IMR-90 (cell line): Measurements from ENCODE around the gene MEF2B. TPM values are rescaled to one million over a fixed set of nuclear protein-coding genes. Genes with fewer than 3 reads are reported as not detected.
A peak's percentile ranks its signal among the peaks of the same experiment; 100 is the strongest.

ENCODE experiments used
- ATAC-seq: fragments of 200-7000 bp; cut with Tn5 transposase; 2 replicates; pipeline ENCODE4 v1.9.1; 2020; ENCODE audit warnings: low read depth, mild to moderate bottlenecking, moderate library complexity
- BruUV-seq: library from RNA; stranded (reverse); fragments of 400-500 nt; replicated peaks from 2 replicates; lab custom pipeline; 2021; lab: Mats Ljungman, UMichigan
- CTCF ChIA-PET: fragments of 300-600 bp; formaldehyde crosslinking; extraction: SDS; loops from one replicate; lab custom pipeline; 2021; ENCODE audit warnings: antibody characterized with exemption; lab: Yijun Ruan, JAX
- POLR2A ChIA-PET: fragments of 300-600 bp; sonication (Branson Sonifier 250); formaldehyde crosslinking; loops from one replicate; lab custom pipeline; 2022; ENCODE audit warnings: antibody characterized with exemption; ENCODE audit not compliant: unreplicated experiment; lab: Charles Lee
- DNase-seq: peaks from one replicate; pipeline ENCODE4 v3.0.0; 2013
- H2AFZ ChIP-seq: replicated peaks from 2 replicates; pipeline ENCODE3; 2013; ENCODE audit warnings: low read length, mild to moderate bottlenecking; ENCODE audit not compliant: poor library complexity
- H2AK5ac ChIP-seq: 2 replicates; pipeline ENCODE4 v1.6.1; 2013; ENCODE audit warnings: low read depth, low read length, inconsistent platforms
- H2AK9ac ChIP-seq: replicated peaks from 2 replicates; pipeline ENCODE3; 2013; ENCODE audit warnings: mild to moderate bottlenecking, low read depth, low read length, moderate library complexity; ENCODE audit not compliant: poor library complexity
- H2BK120ac ChIP-seq: 2 replicates; pipeline ENCODE4 v1.6.1; 2013; ENCODE audit warnings: low read depth, low read length, inconsistent platforms
- H2BK15ac ChIP-seq: 3 replicates; pipeline ENCODE4 v1.6.1; 2013; ENCODE audit warnings: low read depth, low read length, inconsistent platforms
- H2BK20ac ChIP-seq: 2 replicates; pipeline ENCODE4 v1.6.1; 2013; ENCODE audit warnings: low read depth, mild to moderate bottlenecking, inconsistent platforms, low read length, moderate library complexity
- H2BK5ac ChIP-seq: 2 replicates; pipeline ENCODE4 v1.6.1; 2013; ENCODE audit warnings: mild to moderate bottlenecking, low read depth, low read length, inconsistent platforms; ENCODE audit not compliant: poor library complexity, severe bottlenecking
- H3K14ac ChIP-seq: replicated peaks from 2 replicates; pipeline ENCODE4 v1.6.1; 2013; ENCODE audit warnings: low read depth, low read length, inconsistent platforms
- H3K18ac ChIP-seq: 2 replicates; pipeline ENCODE4 v1.6.1; 2013; ENCODE audit warnings: low read depth, low read length, control low read depth
- H3K23ac ChIP-seq: 2 replicates; pipeline ENCODE4 v1.6.1; 2013; ENCODE audit warnings: low read depth, low read length, inconsistent platforms
- H3K27ac ChIP-seq: 2 replicates; pipeline ENCODE4 v1.5.1; 2013; ENCODE audit warnings: mild to moderate bottlenecking, control low read depth, low read length; ENCODE audit not compliant: insufficient read depth
- H3K27me3 ChIP-seq: 2 replicates; pipeline ENCODE4 v1.6.1; 2013; ENCODE audit warnings: low read length; ENCODE audit not compliant: control insufficient read depth, insufficient read depth
- H3K36me3 ChIP-seq: 2 replicates; pipeline ENCODE4 v1.6.1; 2013; ENCODE audit warnings: low read length, mixed read lengths; ENCODE audit not compliant: control insufficient read depth, insufficient read depth
- H3K4ac ChIP-seq: 2 replicates; pipeline ENCODE4 v1.6.1; 2013; ENCODE audit warnings: low read depth, low read length, inconsistent platforms
- H3K4me1 ChIP-seq: 2 replicates; pipeline ENCODE4 v1.6.1; 2013; ENCODE audit warnings: low read length, mixed read lengths; ENCODE audit not compliant: control insufficient read depth, insufficient read depth
- H3K4me2 ChIP-seq: 2 replicates; pipeline ENCODE4 v1.6.1; 2013; ENCODE audit warnings: low read depth, mild to moderate bottlenecking, control low read depth, low read length, moderate library complexity
- H3K4me3 ChIP-seq: 2 replicates; pipeline ENCODE4 v1.5.1; 2013; ENCODE audit warnings: low read depth, mild to moderate bottlenecking, control low read depth, low read length, moderate library complexity; ENCODE audit not compliant: insufficient read depth
- H3K56ac ChIP-seq: 2 replicates; pipeline ENCODE4 v1.6.1; 2013; ENCODE audit warnings: low read length, inconsistent platforms; ENCODE audit not compliant: insufficient read depth; ENCODE audit errors: extremely low read depth
- H3K79me1 ChIP-seq, 2 experiments: 2 replicates each; pipeline ENCODE4 v1.6.1; 2013; ENCODE audit warnings: low read length in 2 of 2, inconsistent platforms in 1 of 2, low read depth in 1 of 2
- H3K9ac ChIP-seq: 2 replicates; pipeline ENCODE4 v1.6.1; 2013; ENCODE audit warnings: low read depth, low read length, control low read depth
- H3K9me1 ChIP-seq: 2 replicates; pipeline ENCODE4 v1.6.1; 2013; ENCODE audit warnings: low read length, inconsistent platforms; ENCODE audit not compliant: insufficient read depth
- H3K9me3 ChIP-seq: 2 replicates; pipeline ENCODE4 v1.6.1; 2013; ENCODE audit warnings: low read length; ENCODE audit not compliant: control insufficient read depth, insufficient read depth
- H4K20me1 ChIP-seq: 2 replicates; pipeline ENCODE4 v1.6.1; 2013; ENCODE audit warnings: low read length, inconsistent platforms; ENCODE audit not compliant: insufficient read depth
- H4K5ac ChIP-seq: 2 replicates; pipeline ENCODE4 v1.6.1; 2013; ENCODE audit warnings: mild to moderate bottlenecking, low read depth, low read length, control low read depth
- H4K8ac ChIP-seq, 2 experiments: 2 replicates each; pipeline ENCODE4 v1.6.1; 2013; ENCODE audit warnings: low read depth in 2 of 2, low read length in 2 of 2, control low read depth in 1 of 2, inconsistent platforms in 1 of 2
- H4K91ac ChIP-seq: 2 replicates; pipeline ENCODE4 v1.6.1; 2013; ENCODE audit warnings: low read depth, low read length, inconsistent platforms; ENCODE audit not compliant: insufficient read depth
- FOS ChIP-seq: fragments of 150-350 bp; IDR thresholded peaks from 2 replicates; pipeline ENCODE4 v1.6.1; 2016; ENCODE audit warnings: low read depth, low read length
- SMC3 ChIP-seq: fragments of 150-350 bp; IDR thresholded peaks from 2 replicates; pipeline ENCODE4 v1.6.1; 2016; ENCODE audit warnings: low read depth, mild to moderate bottlenecking, antibody characterized with exemption, low read length, moderate library complexity
- WGBS, 2 experiments: methylation state at CpG; one replicate each; pipeline versions ENCODE4 v1.1.5 to v1.1.7; 2013; ENCODE audit warnings: missing lambda C conversion rate in 2 of 2; ENCODE audit not compliant: insufficient read length in 1 of 2; ENCODE audit errors: extremely low coverage in 2 of 2; 5-methylcytosine and 5-hydroxymethylcytosine counted together
- dilution Hi-C: fragments of 300-500 bp; cut with HindIII; formaldehyde crosslinking; loops from one replicate; pipeline ENCODE4 v1.14.3; 2018; ENCODE audit warnings: low sequenced_read_pairs; ENCODE audit not compliant: unreplicated experiment
- in situ Hi-C: fragments of 300-500 bp; cut with MboI; formaldehyde crosslinking; loops from 3 replicates; pipeline ENCODE4 v1.14.3; 2019; ENCODE audit warnings: low sequenced_read_pairs, inconsistent platforms, mixed read lengths
- intact Hi-C: fragments of 100-400 bp; cut with micrococcal nuclease; formaldehyde crosslinking; loops from 2 replicates; pipeline ENCODE4 v1.10.0; 2022
- polyA plus RNA-seq, 3 experiments: library from polyadenylated mRNA; depleted of rRNA; stranded (reverse); fragments of >200 nt; gene quantifications; 2 replicates each; pipeline ENCODE4 v1.2.3, GENCODE V29; 2012; ENCODE audit warnings: low replicate concordance in 1 of 3
- total RNA-seq: library from RNA; depleted of rRNA; stranded (reverse); fragments of >200 nt; gene quantifications from 2 replicates; pipeline ENCODE4 v1.2.3, GENCODE V29; 2012

The MEF2B gene
- total and polyA plus RNA-seq, 2 of the 4 experiments (the other 2 are of a cell fraction) = 0.18 to 0.94 TPM

DNA sequence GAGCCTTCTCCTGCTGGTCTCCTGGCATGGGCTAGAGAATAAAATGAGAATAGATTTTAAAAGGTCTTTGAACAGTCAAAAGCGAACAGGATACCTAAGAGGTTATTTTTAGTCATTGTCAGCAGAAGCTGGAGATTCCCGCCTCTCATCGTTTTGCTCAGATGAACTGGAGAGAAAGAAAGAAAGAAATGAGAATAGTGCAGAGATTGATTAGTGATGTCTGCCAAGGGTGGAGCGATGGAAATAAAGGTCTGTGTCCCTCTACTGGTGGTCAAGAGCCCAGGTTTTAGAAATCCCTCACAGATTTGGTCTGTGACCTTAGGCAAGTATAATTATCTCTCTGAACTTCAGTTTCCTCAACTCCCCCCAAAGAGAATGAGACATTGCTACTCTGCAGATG lies 47.0 kb upstream of the MEF2B start:
- no TSS peak for BruUV-seq
- Histone ChIP-seq H4K91ac (no peak overlapping the region), H3K4me2 (no peak overlapping the region), H3K9ac (no peak overlapping the region), H2AK5ac (no peak overlapping the region), H3K18ac (no peak overlapping the region), H3K9me3 (no peaks in the 10 kb centered on the region), H3K4me1 (no peaks in the 10 kb centered on the region), H2BK120ac (no peak overlapping the region), H3K4me3 (no peak overlapping the region), H2BK5ac (no peak overlapping the region), H2BK15ac (no peak overlapping the region), H3K27ac (no peak overlapping the region), H4K20me1 (peaks cover 6% of the 10 kb centered on the region; the same call in 1 of the 2 replicates), H4K5ac (no peak overlapping the region), H3K79me1 (no peaks in the 10 kb centered on the region), H3K9me1 (0 out of 2 replicates have a peak, but pooled peaks cover 2% of the 10 kb centered on the region), H4K8ac (no peak overlapping the region), H3K36me3 (no peaks in the 10 kb centered on the region), H3K4ac (no peak overlapping the region), H3K14ac (no peak overlapping the region), H2BK20ac (no peak overlapping the region), H2AK9ac (no peak overlapping the region), H3K56ac (no peak overlapping the region), H3K27me3 (peaks cover 19% of the 10 kb centered on the region), H3K23ac (no peak overlapping the region), H2AFZ (no peak overlapping the region)
- no peak for ATAC-seq
- peak; percentile 16 for DNase-seq
- dilution Hi-C loops (no loop called here), in situ Hi-C loops (no loop called here), intact Hi-C loops (no loop called here)
- ChIA-PET POLR2A (no interaction called here), CTCF (no interaction called here)
- TF ChIP-seq SMC3 = no peak
- TF ChIP-seq FOS = no peak
- 67% methylated on average over 1 of the region's 4 CpGs; no CpG with 5 or more reads in 1 of the 2 experiments for WGBS, 2 experiments
